GM21529 (cell line): ENCODE results near the gene PPP1R17.

Source experiments
- ATAC-seq: cut with Tn5 transposase; IDR thresholded peaks from one replicate; pipeline ENCODE4 v1.9.1; 2021; ENCODE audit not compliant: unreplicated experiment

Gene PPP1R17

GRCh38 chr7:31687024-31687748 lies at the start of gene PPP1R17:
TSS of gene PPP1R17 (plus strand) at chr7:31687215. CDS start at chr7:31692442, 5,227 bp downstream.
- ATAC-seq: no peak

- no peak for ATAC-seq
Observed at GRCh38 chr7:31640381-31640780, 46.6 kb upstream of the PPP1R17 start.

- ATAC-seq: no peak
Observed at GRCh38 chr7:31642681-31643115, 44.3 kb upstream of the PPP1R17 start.

GRCh38 chr7:31646942-31647341 lies 40.1 kb upstream of the PPP1R17 start:
- no peak for ATAC-seq

- no peak for ATAC-seq
Observed at GRCh38 chr7:31647511-31647910, 39.5 kb upstream of the PPP1R17 start.

- no peak for ATAC-seq
Observed at GRCh38 chr7:31648288-31648687, 38.7 kb upstream of the PPP1R17 start.

- no peak for ATAC-seq
Observed at GRCh38 chr7:31648880-31649279, 38.1 kb upstream of the PPP1R17 start.

GRCh38 chr7:31651234-31652062 lies 35.6 kb upstream of the PPP1R17 start:
- ATAC-seq: no peak

GRCh38 chr7:31652063-31652326 lies 35.0 kb upstream of the PPP1R17 start:
- ATAC-seq: no peak

- ATAC-seq: no peak
Observed at GRCh38 chr7:31663072-31663471, 23.9 kb upstream of the PPP1R17 start.

GRCh38 chr7:31664890-31665289 lies 22.1 kb upstream of the PPP1R17 start:
- no peak for ATAC-seq

- ATAC-seq: no peak
Observed at GRCh38 chr7:31665546-31665945, 21.5 kb upstream of the PPP1R17 start.

GRCh38 chr7:31669461-31669860 lies 17.6 kb upstream of the PPP1R17 start:
- ATAC-seq: no peak

GRCh38 chr7:31679574-31680305 lies 7.3 kb upstream of the PPP1R17 start:
- ATAC-seq: no peak

GRCh38 chr7:31683445-31684225 lies 3.4 kb upstream of the PPP1R17 start:
- no peak for ATAC-seq

- ATAC-seq: peak; percentile 95
Observed at GRCh38 chr7:31688372-31688771, 1.4 kb downstream of the PPP1R17 start.

GRCh38 chr7:31688996-31689395 lies 2.0 kb downstream of the PPP1R17 start:
- ATAC-seq: no peak

GRCh38 chr7:31690935-31691334 lies 3.9 kb downstream of the PPP1R17 start:
- no peak for ATAC-seq

- no peak for ATAC-seq
Observed at GRCh38 chr7:31692451-31692850, 5.4 kb downstream of the PPP1R17 start.

GRCh38 chr7:31692871-31693270 lies 5.9 kb downstream of the PPP1R17 start:
- no peak for ATAC-seq
